Measurements from ENCODE around the gene MREG. TPM values are rescaled to one million over a fixed set of nuclear protein-coding genes. Genes with fewer than 3 reads are reported as not detected.

The MREG gene
- total and polyA plus RNA-seq, 2 experiments from 2014 or later: 19.4 to 25.3 TPM

GRCh38 chr2:215973145-215973792 lies 40.1 kb downstream of the MREG start:
- ATAC-seq: no peak
- Histone ChIP-seq H3K27me3 (ENCODE audit: insufficient read depth) (no peaks in the 10 kb centered on the region), H3K4me1 (ENCODE audit: insufficient read depth) (peaks cover 19% of the 10 kb centered on the region), H3F3A (replicated peaks; ENCODE audit: low read depth) (no peaks in the 10 kb centered on the region), H3K27ac (ENCODE audit: low read depth) (0 out of 2 replicates have a peak overlapping the region, but pooled peaks have one; percentile 42), H3K4me3 (no peak overlapping the region), H4K20me1 (replicated peaks; ENCODE audit: insufficient read depth) (peaks cover 21% of the 10 kb centered on the region), H3K79me2 (replicated peaks; ENCODE audit: insufficient read depth) (peaks cover 85% of the 10 kb centered on the region), H2AFZ (no peak overlapping the region), H3K36me3 (ENCODE audit: insufficient read depth) (peaks cover 4% of the 10 kb centered on the region; the same call in 1 of the 2 replicates), H3K9me2 (ENCODE audit: insufficient read depth) (no peaks in the 10 kb centered on the region), H3K4me2 (no peak overlapping the region)
- peaks cover 30% of the 10 kb centered on the region for H3K36me3 Mint-ChIP-seq (ENCODE audit: low read depth)
- H3K9me3 Mint-ChIP-seq: no peaks in the 10 kb centered on the region; the same call in 1 of the 3 replicates
- H3K27me3 Mint-ChIP-seq (ENCODE audit: insufficient read depth, low read depth, poor library complexity): peaks cover 4% of the 10 kb centered on the region
- H3K4me3 Mint-ChIP-seq: no peak overlapping the region
- no peak for DNase-seq (ENCODE audit: low spot score)
- H3K4me1 Mint-ChIP-seq: peaks cover 25% of the 10 kb centered on the region
- peak overlapping the region; percentile 48; the same call in 1 of the 2 replicates for H3K27ac Mint-ChIP-seq
- TF ChIP-seq ZNF331 (CRISPR knock-in tag; IDR thresholded peaks at IDR 0.05; ENCODE audit: low read depth) (no peak), CTCF (conservative IDR thresholded peaks at IDR 0.05; ENCODE audit: low read depth in 2 of 2) (no peak), POLR2AphosphoS5 (IDR thresholded peaks at IDR 0.05; ENCODE audit: low read depth) (no peak), NANOG (IDR thresholded peaks at IDR 0.05; ENCODE audit: borderline replicate concordance) (no peak), ZNF462 (CRISPR knock-in tag; IDR thresholded peaks at IDR 0.05) (no peak), ETS1 (IDR thresholded peaks at IDR 0.05) (no peak), CREB1 (CRISPR knock-in tag; IDR thresholded peaks at IDR 0.05; ENCODE audit: low read depth) (no peak), EZH2phosphoT487 (IDR thresholded peaks at IDR 0.05; ENCODE audit: unreplicated experiment) (no peak), EZH2 (IDR thresholded peaks at IDR 0.05; ENCODE audit: low read depth, unreplicated experiment) (no peak), REST (IDR thresholded peaks at IDR 0.05; ENCODE audit: unreplicated experiment) (no peak), JUNB (IDR thresholded peaks at IDR 0.05; ENCODE audit: unreplicated experiment) (no peak), ZNF114 (CRISPR knock-in tag; IDR thresholded peaks at IDR 0.05) (no peak), STAT1 (IDR thresholded peaks at IDR 0.05; ENCODE audit: unreplicated experiment) (no peak)

All from GM23338 (cell line).